BJ (cell line): Measurements from ENCODE around the gene NR2C1. TPM values are rescaled to one million over a fixed set of nuclear protein-coding genes. Genes with fewer than 3 reads are reported as not detected.
"Not testable (repeated sequence)": the region's sequence is repeated elsewhere in the genome, so short reads cannot be mapped to it uniquely, and the experiment has no call there.

Source experiments
- CTCF ChIA-PET: fragments of 350-600 bp; formaldehyde crosslinking; extraction: SDS; loops from one replicate; lab custom pipeline; 2021; ENCODE audit warnings: antibody characterized with exemption, inconsistent platforms; lab: Yijun Ruan, JAX
- POLR2A ChIA-PET: fragments of 300-600 bp; sonication (Branson Sonifier 250); formaldehyde crosslinking; extraction: SDS; loops from one replicate; lab custom pipeline; 2021; ENCODE audit warnings: antibody characterized with exemption; lab: Charles Lee
- DNase-seq: peaks from one replicate; pipeline ENCODE4 v3.0.0-alpha.2; 2011; ENCODE audit warnings: low read depth
- H3K27me3 ChIP-seq: 2 replicates; pipeline ENCODE4 v1.6.0; 2011; ENCODE audit warnings: low read length; ENCODE audit not compliant: control insufficient read depth, insufficient read depth
- H3K36me3 ChIP-seq: 2 replicates; pipeline ENCODE4 v1.5.1; 2011; ENCODE audit warnings: low read length; ENCODE audit not compliant: control insufficient read depth, insufficient read depth
- H3K4me3 ChIP-seq: 2 replicates; pipeline ENCODE4 v1.5.1; 2011; ENCODE audit warnings: low read depth, mild to moderate bottlenecking, control low read depth, low read length
- CTCF ChIP-seq: IDR thresholded peaks from 2 replicates; pipeline ENCODE4 v1.5.1; 2011; ENCODE audit warnings: low read depth, mild to moderate bottlenecking, control low read depth, inconsistent platforms, low read length, moderate library complexity; ENCODE audit not compliant: insufficient read depth
- polyA plus RNA-seq: library from polyadenylated mRNA; depleted of rRNA; stranded (reverse); fragments of >200 nt; gene quantifications from 2 replicates; pipeline ENCODE4 v1.2.3, GENCODE V29; 2011

Gene NR2C1
- polyA plus RNA-seq, 1 experiment, result 12.1 TPM

GRCh38 chr12:95096852-95097251, 23.4 kb upstream of the NR2C1 start:
- H3K4me3 ChIP-seq, result no peak overlapping the region
- ChIA-PET CTCF (no interaction called here), POLR2A (no interaction called here)
- H3K27me3 ChIP-seq, result no peaks in the 10 kb centered on the region
- TF ChIP-seq CTCF, result no peak
- no peak for DNase-seq
- H3K36me3 ChIP-seq, result no peaks in the 10 kb centered on the region; the same call in 1 of the 2 replicates

DNA sequence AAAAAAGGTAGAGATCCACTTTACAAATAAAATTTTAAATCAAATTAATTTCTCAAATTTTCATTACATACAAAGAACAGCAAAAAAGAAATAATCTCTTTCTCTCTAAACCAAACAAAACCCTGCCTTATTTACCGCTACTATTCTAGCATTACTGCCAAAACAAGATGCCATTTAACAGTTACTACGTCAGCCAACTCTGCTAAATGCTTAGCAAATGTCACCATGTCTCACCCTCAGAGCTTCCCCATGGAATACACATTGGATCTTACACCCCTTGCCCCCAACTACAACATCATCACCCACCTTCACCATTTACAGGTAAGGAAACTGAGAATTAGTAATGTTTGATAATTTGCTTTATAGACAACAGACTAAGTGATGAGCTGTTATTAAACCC, 23.0 kb upstream of the NR2C1 start:
- H3K27me3 ChIP-seq, result no peaks in the 10 kb centered on the region
- H3K36me3 ChIP-seq, result no peaks in the 10 kb centered on the region; the same call in 1 of the 2 replicates
- ChIA-PET POLR2A (no interaction called here), CTCF (no interaction called here)
- H3K4me3 ChIP-seq, result no peak overlapping the region
- no peak for DNase-seq
- TF ChIP-seq CTCF, result no peak

GRCh38 chr12:95095866-95096265, 22.4 kb upstream of the NR2C1 start:
- H3K27me3 ChIP-seq, CTCF ChIA-PET, DNase-seq, H3K36me3 ChIP-seq, H3K4me3 ChIP-seq, POLR2A ChIA-PET: not testable (repeated sequence)

GRCh38 chr12:95089462-95089861, 16.0 kb upstream of the NR2C1 start:
- no peak for DNase-seq
- ChIA-PET CTCF (interaction anchor here (2.1 kb wide), 1 partner anchor 17 kb away, joined by 7 read pairs; the partner anchor contains the start of gene NR2C1), POLR2A (no interaction called here)
- Histone ChIP-seq H3K4me3 (no peak overlapping the region), H3K36me3 (no peaks in the 10 kb centered on the region; the same call in 1 of the 2 replicates), H3K27me3 (no peaks in the 10 kb centered on the region)
- no peak for TF ChIP-seq CTCF

GRCh38 chr12:95088379-95088778, 15.0 kb upstream of the NR2C1 start:
- Histone ChIP-seq H3K27me3 (no peaks in the 10 kb centered on the region), H3K36me3 (no peaks in the 10 kb centered on the region; the same call in 1 of the 2 replicates), H3K4me3 (no peak overlapping the region)
- CTCF ChIA-PET, result no interaction called here
- no peak for DNase-seq
- no peak for TF ChIP-seq CTCF
- POLR2A ChIA-PET, result no interaction called here

- no peak for TF ChIP-seq CTCF
- H3K27me3 ChIP-seq, result no peaks in the 10 kb centered on the region
- no peaks in the 10 kb centered on the region for H3K36me3 ChIP-seq
- ChIA-PET CTCF (interaction anchor here (0.6 kb wide), 1 partner anchor 122 kb away, joined by 3 read pairs; no protein-coding TSS in a partner anchor), POLR2A (no interaction called here)
- no peak overlapping the region for H3K4me3 ChIP-seq
- DNase-seq, result no peak
Measured at GRCh38 chr12:95085612-95086011, 12.2 kb upstream of the NR2C1 start.
